Testis (tissue), 2 donors: ENCODE measurements around the gene TMEM106C.

Experiments used
- CTCF ChIP-seq, 3 experiments: fragments of 450-650 bp in 2 of 3; fragments of 200-600 bp in 1 of 3; sonication (generic) in 1 of 3; IDR thresholded peaks; one replicate each; pipeline ENCODE4 v1.5.1; 2016 to 2019; ENCODE audit warnings: antibody characterized with exemption in 3 of 3, mild to moderate bottlenecking in 2 of 3, moderate library complexity in 1 of 3
- POLR2A ChIP-seq: fragments of 450-650 bp; IDR thresholded peaks from one replicate; pipeline ENCODE4 v1.6.1; 2017; ENCODE audit warnings: antibody characterized with exemption, mild to moderate bottlenecking, moderate library complexity

GRCh38 chr12:47962198-47962597 is 1.2 kb upstream of the TMEM106C start:
- no peak for TF ChIP-seq POLR2A
- no peak for TF ChIP-seq CTCF (IDR thresholded peaks at IDR 0.05)
